Fibroblast of lung (primary cell): ENCODE results near the gene SLC44A5. TPM values are rescaled to one million over a fixed set of nuclear protein-coding genes. Genes with fewer than 3 reads are reported as not detected.
A peak's percentile ranks its signal among the peaks of the same experiment; 100 is the strongest.

Experiments
- DNase-seq, 2 donors: peaks; one replicate each; pipeline versions ENCODE4 v3.0.0 to v3.0.0-alpha.2; 2010; ENCODE audit warnings: low read depth in 2 of 2
- H2AFZ ChIP-seq: 2 replicates; pipeline ENCODE4 v1.5.1; 2012; ENCODE audit warnings: low read length, control low read depth, inconsistent platforms
- H3K27ac ChIP-seq: 2 replicates; pipeline ENCODE4 v1.5.1; 2011; ENCODE audit warnings: low read length, control low read depth; ENCODE audit not compliant: insufficient read depth
- H3K27me3 ChIP-seq: 2 replicates; pipeline ENCODE4 v1.5.1; 2011; ENCODE audit warnings: mild to moderate bottlenecking, low read length; ENCODE audit not compliant: control insufficient read depth, insufficient read depth
- H3K36me3 ChIP-seq: 2 replicates; pipeline ENCODE4 v1.5.1; 2011; ENCODE audit warnings: low read length; ENCODE audit not compliant: control insufficient read depth, insufficient read depth
- H3K4me1 ChIP-seq: 2 replicates; pipeline ENCODE4 v1.5.1; 2011; ENCODE audit warnings: low read length; ENCODE audit not compliant: control insufficient read depth, insufficient read depth; ENCODE audit errors: extremely low read depth
- H3K4me2 ChIP-seq: 2 replicates; pipeline ENCODE4 v1.5.1; 2011; ENCODE audit warnings: low read length, control low read depth; ENCODE audit not compliant: insufficient read depth; ENCODE audit errors: extremely low read depth
- H3K4me3 ChIP-seq, 4 experiments: fragments of 200-600 bp in 1 of 4; sonication (generic) in 1 of 4; replicated peaks in 1 of 4; 2 replicates each; pipeline ENCODE4 v1.5.1; 2011 to 2016; ENCODE audit warnings: low read length in 4 of 4, low read depth in 3 of 4, mild to moderate bottlenecking in 3 of 4, control low read depth in 2 of 4, inconsistent platforms in 1 of 4, mixed read lengths in 1 of 4; ENCODE audit not compliant: insufficient read depth in 1 of 4; ENCODE audit errors: control extremely low read depth in 1 of 4
- H3K79me2 ChIP-seq: 2 replicates; pipeline ENCODE4 v1.5.1; 2012; ENCODE audit warnings: mild to moderate bottlenecking, low read length, inconsistent platforms; ENCODE audit not compliant: control insufficient read depth, insufficient read depth
- H3K9ac ChIP-seq: 2 replicates; pipeline ENCODE4 v1.5.1; 2011; ENCODE audit warnings: mild to moderate bottlenecking, low read length, control low read depth; ENCODE audit not compliant: insufficient read depth
- H3K9me3 ChIP-seq: 2 replicates; pipeline ENCODE4 v1.5.1; 2012; ENCODE audit warnings: low read depth, low read length; ENCODE audit not compliant: control insufficient read depth, insufficient read depth
- H4K20me1 ChIP-seq: 2 replicates; pipeline ENCODE4 v1.5.1; 2011; ENCODE audit warnings: low read length; ENCODE audit not compliant: control insufficient read depth, insufficient read depth; ENCODE audit errors: extremely low read depth
- CTCF ChIP-seq, 2 donors: IDR thresholded peaks in 1 of 2; conservative IDR thresholded peaks in 1 of 2; 1 replicate in 1 of 2; 2 replicates in 1 of 2; pipeline ENCODE4 v1.5.1; 2011 to 2012; ENCODE audit warnings: low read length in 2 of 2, control low read depth in 1 of 2, inconsistent platforms in 1 of 2, low read depth in 1 of 2, mild to moderate bottlenecking in 1 of 2
- EZH2 ChIP-seq: IDR thresholded peaks from 2 replicates; pipeline ENCODE4 v1.5.1; 2012; ENCODE audit warnings: low read length, control low read depth, mild to moderate bottlenecking; ENCODE audit errors: missing control alignments
- polyA plus RNA-seq, 2 donors: library from polyadenylated mRNA; depleted of rRNA in 1 of 2; stranded (reverse) in 1 of 2; unstranded in 1 of 2; fragments of >200 nt; gene quantifications; 2 replicates each; pipeline ENCODE4 v1.2.1, GENCODE V29; 2011 to 2012; ENCODE audit warnings: missing spikeins in 1 of 2
- total RNA-seq: library from RNA; depleted of rRNA; stranded (reverse); fragments of >200 nt; gene quantifications from 2 replicates; pipeline ENCODE4 v1.2.1, GENCODE V29; 2014

Gene SLC44A5
- total and polyA plus RNA-seq, 2 donors (not counting 1 experiment from before 2014, with no cell fraction given): under 0.01 to 0.03 TPM

DNA sequence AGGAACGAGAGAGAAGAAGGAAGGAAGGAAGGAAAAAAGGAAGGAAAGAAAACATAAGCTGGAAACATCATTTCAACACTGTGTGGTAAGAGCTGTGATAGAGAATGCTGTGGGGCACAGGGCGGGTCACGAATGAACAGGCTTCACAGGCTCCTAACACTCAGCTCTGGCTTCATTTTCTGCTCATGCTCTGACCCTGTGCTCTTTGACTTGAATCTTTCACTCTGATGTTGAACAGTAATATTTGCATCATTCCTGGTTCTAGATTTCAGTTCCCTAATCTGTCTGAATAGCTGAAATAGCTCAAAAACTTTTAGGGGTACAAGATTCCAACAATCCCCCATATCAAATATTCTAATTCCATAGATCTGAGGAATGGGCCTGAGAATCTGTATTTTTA, 269.4 kb downstream of the SLC44A5 start:
- H2AFZ ChIP-seq: no peak overlapping the region
- H3K36me3 ChIP-seq: no peaks in the 10 kb centered on the region
- no peaks in the 10 kb centered on the region for H3K4me1 ChIP-seq
- no peaks in the 10 kb centered on the region for H3K9me3 ChIP-seq
- DNase-seq: no peak
- no peaks in the 10 kb centered on the region for H3K79me2 ChIP-seq
- no peaks in the 10 kb centered on the region for H3K27me3 ChIP-seq
- H3K4me3 ChIP-seq: no peak overlapping the region
- H4K20me1 ChIP-seq: no peaks in the 10 kb centered on the region
- no peak overlapping the region for H3K4me2 ChIP-seq
- no peak overlapping the region for H3K9ac ChIP-seq
- H3K27ac ChIP-seq: no peak overlapping the region
- TF ChIP-seq EZH2: no peak

DNA sequence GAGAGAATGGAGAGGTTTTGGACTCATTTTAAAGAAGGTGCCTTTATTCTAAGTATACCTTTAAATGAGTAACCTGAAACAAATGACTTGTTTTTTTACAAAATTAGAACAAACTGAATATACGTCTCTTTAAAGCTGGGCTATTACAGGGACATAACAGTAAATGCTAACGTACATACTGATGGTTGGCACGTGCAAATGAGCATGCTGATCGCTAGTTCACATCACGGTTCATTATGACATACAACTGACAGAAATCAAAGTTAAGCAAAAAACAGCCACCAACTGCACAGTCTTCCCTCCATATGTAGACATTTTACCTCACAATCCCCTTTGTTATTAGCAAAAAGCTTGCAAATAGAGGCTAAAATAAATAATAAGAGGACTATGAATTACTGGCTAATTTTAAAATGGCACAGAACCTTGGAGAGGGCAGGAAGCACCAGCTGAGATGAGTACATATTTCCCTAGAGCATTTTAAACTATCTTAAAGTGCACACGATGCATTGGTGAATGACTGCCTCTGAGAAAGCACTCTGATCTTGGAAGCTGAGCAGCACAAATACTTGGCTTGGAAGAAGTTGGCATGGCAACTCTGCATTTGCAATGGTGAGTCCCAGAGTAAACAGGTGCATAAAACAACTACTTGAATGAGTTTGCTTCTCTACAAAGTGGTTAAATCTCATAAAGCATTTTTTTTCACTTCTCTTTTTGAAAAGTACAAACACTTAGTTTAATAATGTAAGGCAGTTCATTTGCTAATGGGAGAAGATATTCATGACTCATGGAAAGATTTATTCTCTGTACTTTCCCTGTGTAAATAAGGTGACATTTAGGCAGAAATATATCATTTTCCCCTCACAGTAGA, 272.1 kb downstream of the SLC44A5 start:
- Histone ChIP-seq H3K4me2 (no peak overlapping the region), H3K27me3 (no peaks in the 10 kb centered on the region), H3K9me3 (no peaks in the 10 kb centered on the region), H3K4me3 (no peak overlapping the region), H3K36me3 (no peaks in the 10 kb centered on the region), H4K20me1 (no peaks in the 10 kb centered on the region), H3K4me1 (no peaks in the 10 kb centered on the region), H3K79me2 (no peaks in the 10 kb centered on the region), H3K9ac (no peak overlapping the region), H3K27ac (no peak overlapping the region), H2AFZ (no peak overlapping the region)
- TF ChIP-seq CTCF (conservative IDR thresholded peaks at IDR 0.05 in 1 of 2, IDR thresholded peaks at IDR 0.05 in 1 of 2; ENCODE audit: low read depth in 1 of 2, low read length in 2 of 2): no peak
- no peak for TF ChIP-seq EZH2
- peak in 1 of 2 donors; percentile 44 for DNase-seq

DNA sequence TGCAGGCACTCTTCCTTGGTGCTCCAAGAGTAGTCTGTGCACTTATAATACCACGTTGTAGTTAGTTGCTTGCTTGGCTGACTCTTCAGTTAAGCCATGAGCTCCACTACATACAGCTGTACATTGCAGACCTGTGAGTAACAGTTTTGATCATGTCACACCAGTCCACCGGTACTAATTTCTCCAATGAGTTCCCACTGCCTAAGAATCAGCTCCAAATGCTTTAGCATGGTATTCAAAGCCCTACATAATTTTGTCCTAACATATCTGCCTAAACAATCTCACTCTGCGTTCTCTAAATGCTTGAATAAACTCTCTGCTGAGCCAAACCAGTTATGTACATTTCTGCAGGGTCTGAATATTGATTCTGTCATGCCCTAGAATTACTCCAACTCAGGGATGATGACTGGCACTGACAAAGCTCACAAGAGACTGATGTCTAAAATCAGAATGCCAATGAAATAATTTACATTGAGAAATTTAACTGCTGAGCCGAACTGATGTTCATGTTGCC, 276.0 kb downstream of the SLC44A5 start:
- Histone ChIP-seq H4K20me1 (no peaks in the 10 kb centered on the region), H3K79me2 (no peaks in the 10 kb centered on the region), H3K9me3 (no peaks in the 10 kb centered on the region), H3K36me3 (no peaks in the 10 kb centered on the region), H3K4me2 (no peak overlapping the region), H3K9ac (no peak overlapping the region), H3K4me1 (no peaks in the 10 kb centered on the region), H3K27ac (no peak overlapping the region), H3K4me3 (no peak overlapping the region), H3K27me3 (no peaks in the 10 kb centered on the region), H2AFZ (no peak overlapping the region)
- DNase-seq: peak in 1 of 2 donors; percentile 45
- TF ChIP-seq CTCF (conservative IDR thresholded peaks at IDR 0.05 in 1 of 2, IDR thresholded peaks at IDR 0.05 in 1 of 2; ENCODE audit: low read depth in 1 of 2, low read length in 2 of 2): no peak
- TF ChIP-seq EZH2: no peak
